Testis (tissue), 3 donors: ENCODE results near the gene RABL2B. TPM values are rescaled to one million over a fixed set of nuclear protein-coding genes. Genes with fewer than 3 reads are reported as not detected.

Source experiments
- DNase-seq: peaks from one replicate; pipeline ENCODE4 v3.0.0-alpha.2; 2019
- H3K27ac ChIP-seq, 2 donors: fragments of 200-600 bp; sonication (generic); one replicate each; pipeline ENCODE4 v1.5.1; 2019
- H3K27me3 ChIP-seq: fragments of 200-600 bp; sonication (generic); one replicate; pipeline ENCODE4 v1.5.1; 2019
- H3K36me3 ChIP-seq: fragments of 200-600 bp; sonication (generic); one replicate; pipeline ENCODE4 v1.5.1; 2017; ENCODE audit warnings: low read depth; ENCODE audit errors: missing control alignments
- H3K4me1 ChIP-seq: fragments of 200-600 bp; sonication (generic); one replicate; pipeline ENCODE4 v1.5.1; 2019
- H3K4me3 ChIP-seq, 2 donors: fragments of 200-600 bp; sonication (generic); one replicate each; pipeline ENCODE4 v1.5.1; 2017 to 2019
- H3K9me3 ChIP-seq: fragments of 200-600 bp; sonication (generic); one replicate; pipeline ENCODE4 v1.5.1; 2017
- CTCF ChIP-seq, 3 experiments: fragments of 450-650 bp in 2 of 3; fragments of 200-600 bp in 1 of 3; sonication (generic) in 1 of 3; IDR thresholded peaks; one replicate each; pipeline ENCODE4 v1.5.1; 2016 to 2019; ENCODE audit warnings: antibody characterized with exemption in 3 of 3, mild to moderate bottlenecking in 2 of 3, moderate library complexity in 1 of 3
- POLR2A ChIP-seq: fragments of 450-650 bp; IDR thresholded peaks from one replicate; pipeline ENCODE4 v1.6.1; 2017; ENCODE audit warnings: antibody characterized with exemption, mild to moderate bottlenecking, moderate library complexity
- WGBS, 2 donors: methylation state at CpG; one replicate each; pipeline ENCODE4 v1.1.5; 2018; 5-methylcytosine and 5-hydroxymethylcytosine counted together
- intact Hi-C: fragments of 100-400 bp; cut with DNase I; formaldehyde crosslinking; loops from one replicate; pipeline ENCODE4 v1.15.1; 2023; ENCODE audit warnings: low total_unique reads
- polyA plus RNA-seq: library from polyadenylated mRNA; stranded (reverse); fragments of 350-450 nt; fragmentation: Illumina TruSeq; extraction: RNeasy Lipid Tissue Mini Kit (QIAGEN cat#74804); gene quantifications from one replicate; pipeline ENCODE4 v1.2.3, GENCODE V29; 2014; ENCODE audit warnings: low read depth, low replicate concordance; ENCODE audit not compliant: insufficient read depth
- total RNA-seq, 2 donors: library from RNA; depleted of rRNA; stranded (reverse); fragments of >200 nt; gene quantifications; one replicate each; pipeline ENCODE4 v1.2.3, GENCODE V29; 2016

The RABL2B gene
- total and polyA plus RNA-seq, 3 donors from 2014 or later, result 39.6 to 51.6 (median 49.8) TPM

- Histone ChIP-seq H3K4me1 (peaks cover 7% of the 10 kb centered on the region), H3K27ac (no peak overlapping the region), H3K4me3 (no peak overlapping the region), H3K36me3 (no peaks in the 10 kb centered on the region), H3K27me3 (no peaks in the 10 kb centered on the region), H3K9me3 (no peaks in the 10 kb centered on the region)
- no peak for DNase-seq
- TF ChIP-seq POLR2A (no peak), CTCF (IDR thresholded peaks at IDR 0.05) (no peak)
- intact Hi-C loops, result no loop called here
- WGBS, 2 donors, result 92 to 94% methylated on average over 10 of the region's 10 CpGs
These were observed 65.1 kb downstream of the RABL2B start for GRCh38 chr22:50718352-50718709.

- WGBS, 2 donors, result 81 to 94% methylated on average over 9 to 10 of the region's 10 CpGs
- H3K36me3 ChIP-seq, result no peaks in the 10 kb centered on the region
- TF ChIP-seq POLR2A (no peak), CTCF (IDR thresholded peaks at IDR 0.05) (no peak)
- no peak for DNase-seq
- intact Hi-C loops, result no loop called here
- no peak overlapping the region for H3K27ac ChIP-seq
- no peak overlapping the region for H3K4me3 ChIP-seq
- no peaks in the 10 kb centered on the region for H3K27me3 ChIP-seq
- H3K9me3 ChIP-seq, result no peaks in the 10 kb centered on the region
- peaks cover 10% of the 10 kb centered on the region for H3K4me1 ChIP-seq
These were observed 65.6 kb downstream of the RABL2B start for GRCh38 chr22:50717709-50718351.

Other genes with a start within 250 kb of the RABL2B start
- under 1 TPM; 0.24 to 0.93 TPM for gene KLHDC7B, start 237.7 kb downstream of the RABL2B start, total RNA-seq
- gene KLHDC7B, start 237.7 kb downstream of the RABL2B start, polyA plus RNA-seq, result 0.51 TPM
- 10 to 100 TPM; 40.4 to 71.9 TPM for gene SYCE3, start 220.7 kb downstream of the RABL2B start, total RNA-seq
- gene SYCE3, start 220.7 kb downstream of the RABL2B start, polyA plus RNA-seq, result 183 TPM
- 100 to 1,000 TPM; 103 to 123 TPM for gene CPT1B, start 205.2 kb downstream of the RABL2B start, total RNA-seq
- gene CPT1B, start 205.2 kb downstream of the RABL2B start, polyA plus RNA-seq, result 224 TPM
- gene CHKB, start 200.8 kb downstream of the RABL2B start, total RNA-seq, result 10 to 100 TPM; 89.6 to 98.9 TPM
- gene CHKB, start 200.8 kb downstream of the RABL2B start, polyA plus RNA-seq, result 88.4 TPM
- gene MAPK8IP2, start 182.8 kb downstream of the RABL2B start, total RNA-seq, result 10 to 100 TPM; 34.9 to 36.9 TPM
- 12.7 TPM for gene MAPK8IP2, start 182.8 kb downstream of the RABL2B start, polyA plus RNA-seq
- gene ARSA, start 155.5 kb downstream of the RABL2B start, total RNA-seq, result 10 to 100 TPM; 60.9 to 73.5 TPM
- 95.9 TPM for gene ARSA, start 155.5 kb downstream of the RABL2B start, polyA plus RNA-seq
- 10 to 100 TPM; 11.4 to 16.0 TPM for gene SHANK3, start 110.8 kb downstream of the RABL2B start, total RNA-seq
- 6.3 TPM for gene SHANK3, start 110.8 kb downstream of the RABL2B start, polyA plus RNA-seq
- 10 to 100 TPM; 49.5 to 88.7 TPM for gene ACR, start 45.4 kb downstream of the RABL2B start, total RNA-seq
- 181 TPM for gene ACR, start 45.4 kb downstream of the RABL2B start, polyA plus RNA-seq